Measurements from ENCODE around the gene SFXN4. TPM values are rescaled to one million over a fixed set of nuclear protein-coding genes. Genes with fewer than 3 reads are reported as not detected.
"Not testable (repeated sequence)": the region's sequence is repeated elsewhere in the genome, so short reads cannot be mapped to it uniquely, and the experiment has no call there.

Gene SFXN4
- total RNA-seq, 1 donor from 2014 or later, result 18.3 TPM

DNA sequence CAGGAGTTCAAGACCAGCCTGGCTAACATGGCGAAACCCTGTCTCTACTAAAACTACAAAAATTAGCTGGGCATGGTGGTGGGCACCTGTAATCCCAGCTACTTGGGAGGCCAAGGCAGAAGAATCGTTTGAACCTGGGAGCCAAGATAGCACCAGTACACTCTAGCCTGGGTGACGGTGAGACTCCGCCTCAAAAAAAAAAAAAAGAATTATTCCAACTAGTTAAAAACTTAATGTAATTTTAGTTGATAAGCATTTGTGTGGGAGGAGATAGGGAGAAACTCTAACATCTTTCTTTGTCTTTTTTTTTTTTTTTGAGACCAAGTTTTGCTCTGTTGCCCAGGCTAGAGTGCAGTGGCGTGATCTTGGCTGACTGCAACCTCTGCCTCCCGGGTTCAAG lies 58.4 kb downstream of the SFXN4 start:
- not testable (repeated sequence) for ATAC-seq

DNA sequence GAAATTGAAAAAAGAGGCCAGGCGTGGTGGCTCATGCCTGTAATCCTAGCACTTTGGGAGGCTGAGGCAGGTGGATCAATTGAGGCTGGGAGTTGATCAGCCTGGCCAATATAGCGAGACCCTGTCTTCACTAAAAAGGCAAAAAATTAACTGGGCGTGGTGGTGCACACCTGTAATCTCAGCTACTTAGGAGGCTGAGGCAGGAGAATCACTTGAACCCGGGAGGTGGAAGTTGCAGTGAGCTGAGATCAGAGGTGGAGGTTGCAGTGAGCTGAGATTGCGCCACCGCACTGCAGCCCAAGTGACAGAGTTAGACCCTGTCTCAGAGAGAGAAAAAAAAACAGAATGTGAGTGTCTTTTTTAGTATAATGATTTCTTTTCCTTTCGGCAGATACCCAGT lies 59.6 kb downstream of the SFXN4 start:
- ATAC-seq, result not testable (repeated sequence)

DNA sequence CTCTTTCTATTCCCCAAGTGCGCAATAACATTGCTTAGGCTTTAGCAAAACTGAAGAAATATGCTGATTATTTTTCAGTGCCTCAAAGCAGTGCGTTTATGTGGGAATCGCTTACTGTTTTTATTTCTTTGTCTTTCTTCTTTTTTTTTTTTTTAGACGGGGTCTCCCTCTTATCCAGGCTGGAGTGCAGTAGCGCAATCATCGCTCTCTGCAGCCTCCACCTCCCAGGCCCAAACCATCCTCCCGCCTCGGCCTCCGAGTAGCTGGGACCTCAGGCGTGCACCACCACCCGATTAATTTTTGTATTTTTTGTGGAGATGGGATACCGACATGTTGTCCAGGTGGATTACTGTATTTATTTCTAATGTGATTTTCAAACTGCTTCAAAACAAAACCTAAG lies 60.4 kb downstream of the SFXN4 start:
- no peak for ATAC-seq

DNA sequence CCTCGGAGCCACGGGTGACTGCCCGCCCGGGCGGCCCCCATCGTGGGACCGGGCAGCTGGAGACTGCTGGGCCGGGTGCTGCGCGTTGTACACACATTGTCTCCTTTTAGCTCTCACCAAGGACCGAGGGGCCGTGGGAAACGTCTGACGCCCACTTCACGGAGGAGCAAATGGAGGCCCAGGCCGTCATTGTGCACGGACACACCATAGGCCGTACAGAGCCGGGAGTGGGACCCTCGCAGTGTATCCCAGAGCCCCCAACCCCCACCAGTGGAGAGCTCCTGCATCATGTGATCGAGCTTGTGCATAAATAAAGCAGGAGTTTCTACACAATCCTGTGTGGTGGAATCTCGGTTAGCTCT lies 60.9 kb downstream of the SFXN4 start:
- ATAC-seq, result no peak

DNA sequence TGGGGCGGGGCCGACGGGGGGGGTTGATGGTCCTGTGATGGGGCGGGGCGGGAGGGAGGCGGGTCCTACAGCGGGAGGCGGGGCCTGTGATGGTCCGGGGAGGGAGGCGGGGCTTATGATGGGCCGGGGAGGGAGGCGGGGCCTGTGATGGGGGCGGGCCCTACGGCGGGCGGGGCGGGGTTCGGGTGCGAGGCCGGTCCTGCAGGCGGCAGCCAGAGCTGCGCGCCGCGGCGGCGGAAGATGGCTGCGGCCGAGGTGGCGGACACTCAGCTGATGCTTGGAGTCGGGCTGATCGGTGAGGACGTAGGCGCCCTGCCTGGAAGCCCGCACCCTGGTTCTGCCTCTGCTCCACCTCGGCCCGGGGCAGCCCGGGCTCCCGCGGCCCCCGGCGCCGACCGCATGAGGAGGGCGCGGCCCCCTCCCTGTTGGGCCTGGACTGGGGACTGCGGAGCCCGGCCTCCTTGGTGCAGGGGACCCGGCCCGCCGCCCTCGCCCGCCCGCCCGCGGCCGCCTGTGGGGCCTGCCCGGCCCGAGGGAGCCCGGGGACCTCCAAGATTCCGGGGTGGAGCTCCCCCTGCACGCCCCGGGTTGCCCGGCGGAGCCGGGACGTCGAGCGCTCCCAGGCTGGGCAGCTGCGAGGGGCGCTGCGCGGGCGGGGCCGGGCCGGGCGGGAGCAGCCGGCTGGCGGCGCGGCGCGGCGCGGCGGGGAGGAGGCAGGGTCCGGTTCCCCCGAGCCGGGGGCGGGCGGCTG lies 61.4 kb downstream of the SFXN4 start, which contains the start of gene DENND10:
Gene DENND10, plus strand, starts transcription at position 211 of the 751 bp plus-strand sequence. Its CDS starts 30 bp downstream, at position 241.
- ATAC-seq, result peak; percentile 86

DNA sequence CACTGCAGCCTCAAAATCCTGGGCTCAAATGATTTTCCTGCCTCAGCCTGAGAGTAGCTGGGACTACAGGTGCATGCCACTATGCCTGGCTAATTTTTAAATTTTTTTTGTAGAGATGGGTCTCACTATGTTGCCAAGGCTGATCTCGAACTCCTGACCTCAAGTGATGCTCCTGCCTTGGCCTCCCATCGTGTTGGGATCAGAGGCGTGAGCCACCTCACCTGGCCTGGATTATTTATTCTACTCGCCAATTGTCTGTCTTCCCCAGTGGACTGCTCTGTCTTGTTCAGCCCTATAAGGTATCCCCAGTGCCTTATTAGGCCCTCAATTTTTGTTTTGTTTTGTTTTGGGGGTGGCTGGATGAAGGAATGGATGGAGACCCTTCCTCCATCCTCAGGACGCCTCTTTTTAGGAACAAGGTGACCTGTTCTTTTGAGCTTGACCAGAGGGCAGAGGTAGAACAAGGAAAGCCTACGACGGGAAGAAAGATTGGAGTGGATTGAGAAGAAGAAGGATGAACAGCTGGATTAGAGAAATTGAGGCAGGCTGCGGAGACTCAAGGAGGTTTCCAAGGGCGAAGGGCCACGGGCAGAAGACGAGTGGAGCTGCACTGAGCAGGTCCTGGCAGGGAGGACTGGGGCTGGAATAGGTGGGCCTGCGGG lies 62.1 kb downstream of the SFXN4 start:
- ATAC-seq, result no peak

DNA sequence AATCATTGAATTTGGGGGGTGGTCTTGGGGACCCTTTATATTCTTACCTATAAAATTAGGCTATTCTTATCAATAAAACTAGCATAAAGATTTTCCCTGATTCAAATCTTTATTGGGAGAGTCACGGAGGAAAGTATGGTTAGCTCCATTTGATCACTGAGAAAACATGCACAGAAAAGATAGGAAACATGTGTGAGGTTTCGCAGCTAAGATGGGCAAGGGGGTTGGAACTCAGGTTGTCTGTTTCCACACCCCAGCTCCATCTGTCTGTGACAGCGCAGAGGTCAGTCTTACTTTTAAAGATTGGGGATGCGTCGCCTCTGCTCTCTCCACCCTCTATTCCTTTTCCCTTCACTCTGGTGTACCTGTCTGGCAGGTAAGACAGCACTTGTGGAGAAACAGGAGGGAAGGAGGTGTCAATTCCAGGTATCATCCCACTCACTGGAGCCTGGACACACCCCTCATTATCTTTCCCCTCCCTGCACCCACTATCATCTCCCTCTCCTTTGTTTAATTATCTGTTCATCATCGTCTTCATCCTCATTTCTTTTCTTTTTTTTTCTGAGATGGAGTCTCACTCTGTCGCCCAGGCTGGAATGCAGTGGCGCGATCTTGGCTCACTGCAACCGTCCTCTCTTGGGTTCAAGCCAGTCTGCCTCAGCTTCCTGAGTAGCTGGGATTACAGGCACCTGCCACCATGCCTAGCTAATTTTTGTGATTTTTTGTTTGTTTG lies 64.0 kb downstream of the SFXN4 start:
- ATAC-seq, result peak; percentile 66

DNA sequence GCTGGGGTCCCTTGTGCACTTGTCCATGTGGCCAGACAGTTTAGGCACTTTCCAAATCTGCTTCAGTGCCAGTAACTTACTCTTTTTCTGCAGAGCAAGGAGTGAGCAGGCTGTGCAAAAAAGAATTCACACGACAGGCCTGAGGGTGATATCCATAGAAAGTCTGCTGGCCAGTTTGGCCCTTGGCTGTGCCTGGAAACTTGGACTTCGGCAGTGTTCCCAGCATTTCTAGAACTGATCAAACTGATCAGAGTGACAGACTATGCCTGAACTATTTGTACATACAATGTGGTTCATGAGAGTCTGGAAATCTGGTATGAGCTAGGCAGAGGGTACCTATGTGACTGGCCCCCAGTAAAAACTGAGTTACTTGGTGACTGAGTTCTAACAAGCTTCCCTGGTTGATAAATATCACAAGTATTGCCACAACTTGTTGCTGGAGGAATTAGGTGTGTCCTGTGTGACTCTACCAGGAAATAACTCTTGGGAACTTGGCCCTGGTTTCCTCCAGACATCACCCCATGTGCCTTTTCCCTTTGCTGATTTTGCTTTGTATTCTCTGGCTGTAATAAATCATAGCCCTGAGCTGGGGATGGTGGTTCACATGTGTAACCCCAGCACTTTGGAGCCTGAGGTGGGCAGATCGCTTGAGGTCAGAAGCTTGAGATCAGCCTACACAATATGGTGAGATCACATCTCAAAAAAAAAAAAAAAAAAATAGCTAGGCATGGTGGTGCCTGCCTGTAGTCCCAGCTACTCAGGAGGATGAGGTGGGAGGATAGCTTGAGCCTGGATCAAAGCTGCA lies 64.9 kb downstream of the SFXN4 start:
- ATAC-seq, result peak; percentile 73

DNA sequence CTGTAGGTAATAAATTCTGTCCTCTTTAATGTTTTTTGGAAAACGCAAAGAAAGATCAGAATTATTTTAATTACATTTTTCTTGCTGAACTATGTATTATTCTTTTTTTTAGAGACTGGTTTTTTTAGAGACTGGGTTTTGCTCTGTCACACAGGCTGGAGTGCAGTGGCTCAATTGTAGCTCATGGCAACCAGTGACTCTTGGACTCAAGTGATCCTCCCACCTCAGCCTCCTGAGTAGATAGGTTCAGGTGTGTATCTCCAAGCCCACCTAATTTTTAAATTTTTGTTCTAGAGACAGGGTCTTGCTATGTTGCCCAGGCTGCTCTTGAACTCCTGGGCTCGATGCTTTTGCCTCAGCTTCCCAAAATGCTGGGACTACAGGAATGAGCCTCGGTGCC lies 66.9 kb downstream of the SFXN4 start:
- no peak for ATAC-seq

DNA sequence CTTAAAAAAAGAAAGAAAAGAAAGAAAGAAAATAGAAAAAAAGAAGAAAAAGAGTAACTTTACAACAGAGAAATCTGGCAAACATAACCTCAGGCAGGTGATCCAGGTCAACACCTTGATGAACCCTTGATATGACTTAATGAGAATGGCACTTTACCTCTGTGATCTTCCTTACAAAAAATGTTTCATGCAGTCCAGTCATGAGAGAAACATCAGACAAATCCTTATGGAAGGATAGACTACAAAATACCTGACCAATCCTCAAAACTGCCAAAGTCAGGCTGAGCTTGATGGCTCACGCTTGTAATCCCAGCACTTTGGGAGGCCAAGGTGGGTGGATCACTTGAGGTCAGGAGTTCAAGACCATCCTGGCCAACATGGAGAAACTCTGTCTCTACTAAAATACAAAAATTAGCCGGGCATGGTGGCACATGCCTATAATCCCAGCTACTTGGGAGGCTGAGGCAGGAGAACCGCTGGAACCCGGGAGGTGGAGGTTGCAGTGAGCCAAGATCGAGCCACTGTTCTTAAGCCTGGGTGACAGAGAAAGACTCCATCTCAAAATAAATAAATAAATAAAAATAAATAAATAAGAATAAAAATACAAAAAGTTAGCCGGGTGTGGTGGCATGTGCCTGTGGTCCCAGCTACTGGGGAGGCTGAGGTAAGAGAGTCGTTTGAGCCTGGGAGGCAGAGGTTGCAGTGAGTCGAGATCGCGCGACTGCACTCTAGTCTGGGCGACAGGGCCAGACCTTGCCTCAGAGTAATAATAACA lies 68.7 kb downstream of the SFXN4 start:
- not testable (repeated sequence) for ATAC-seq

DNA sequence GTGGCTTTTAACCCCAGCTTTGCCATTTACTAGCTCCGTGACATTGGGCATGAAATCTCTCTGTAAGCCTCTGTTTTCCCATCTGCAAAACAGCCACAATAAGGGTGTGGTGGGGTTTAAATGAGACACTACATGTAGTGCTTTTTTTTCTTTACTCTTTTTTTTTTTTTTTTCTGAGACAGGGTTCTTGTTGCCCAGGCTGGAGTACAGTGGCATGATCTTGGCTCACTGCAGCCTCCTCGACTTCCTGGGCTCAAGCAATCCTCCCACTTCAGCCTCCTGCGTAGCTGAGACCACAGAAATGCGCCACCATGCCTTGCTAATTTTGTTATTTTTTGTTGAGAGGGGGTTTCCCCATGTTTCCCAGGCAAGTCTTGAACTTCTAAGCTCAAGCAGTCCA lies 69.9 kb downstream of the SFXN4 start:
- ATAC-seq, result no peak

DNA sequence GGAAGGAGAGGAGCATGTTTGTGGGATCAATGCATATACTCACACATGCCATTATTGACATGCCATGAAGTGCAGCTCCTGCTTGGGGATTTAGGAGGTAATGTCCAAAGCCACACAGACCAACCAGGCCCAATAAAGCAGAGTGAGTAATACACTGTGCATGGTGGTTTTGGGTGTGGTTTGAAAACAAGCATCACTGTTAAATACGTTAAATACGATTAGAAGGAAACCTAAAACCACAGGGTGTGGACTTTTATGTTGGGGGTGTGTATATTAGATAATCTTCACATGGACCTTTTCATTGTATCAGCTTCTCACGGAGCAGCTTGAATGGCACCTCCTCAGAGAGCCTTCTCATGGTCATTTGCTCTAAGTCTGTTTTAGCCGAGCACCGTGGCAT lies 74.5 kb downstream of the SFXN4 start:
- ATAC-seq, result peak; percentile 95

Other genes with a start within 250 kb of the SFXN4 start
- gene NANOS1, start 136.0 kb downstream of the SFXN4 start, total RNA-seq, result 1.3 TPM
- gene EIF3A, start 84.9 kb downstream of the SFXN4 start, total RNA-seq, result 88.2 TPM
- gene DENND10, start 61.6 kb downstream of the SFXN4 start, total RNA-seq, result 38.3 TPM
- gene PRDX3, start 13.1 kb upstream of the SFXN4 start, total RNA-seq, result 72.1 TPM
- 3.7 TPM for gene GRK5, start 41.9 kb upstream of the SFXN4 start, total RNA-seq

All from esophagus mucosa (tissue), 1 donor.